Lower lobe of right lung (tissue), 2 donors: ENCODE results near the gene CCDC188. TPM values are rescaled to one million over a fixed set of nuclear protein-coding genes. Genes with fewer than 3 reads are reported as not detected.

Experiments used
- ATAC-seq, 2 donors: fragments of 200-7000 bp; cut with Tn5 transposase; one replicate each; pipeline ENCODE4 v1.9.1; 2020 to 2022; ENCODE audit warnings: mild to moderate bottlenecking in 2 of 2, moderate library complexity in 2 of 2
- DNase-seq: peaks from one replicate; pipeline ENCODE4 v3.0.0-alpha.2; 2020
- H3K27ac ChIP-seq: fragments of 200-600 bp; one replicate; pipeline ENCODE4 v1.8.0; 2022
- H3K27me3 ChIP-seq: fragments of 200-600 bp; one replicate; pipeline ENCODE4 v1.8.0; 2022; ENCODE audit warnings: low read depth
- H3K36me3 ChIP-seq: fragments of 200-600 bp; one replicate; pipeline ENCODE4 v1.8.0; 2022; ENCODE audit warnings: mild to moderate bottlenecking
- H3K4me1 ChIP-seq: fragments of 200-600 bp; one replicate; pipeline ENCODE4 v1.8.0; 2022
- H3K4me3 ChIP-seq: fragments of 200-600 bp; one replicate; pipeline ENCODE4 v1.8.0; 2022; ENCODE audit warnings: mild to moderate bottlenecking
- H3K9me3 ChIP-seq: fragments of 200-600 bp; one replicate; pipeline ENCODE4 v1.8.0; 2022
- CTCF ChIP-seq: fragments of 200-600 bp; IDR thresholded peaks from one replicate; pipeline ENCODE4 v1.8.0; 2022; ENCODE audit warnings: antibody characterized with exemption, mild to moderate bottlenecking
- intact Hi-C: fragments of 100-400 bp; cut with DNase I; formaldehyde crosslinking; loops from one replicate; pipeline ENCODE4 v1.11.0; 2022
- long read RNA-seq: library from polyadenylated mRNA; unstranded; transcript quantifications from one replicate; pipeline ENCODE4 v2.0.0, GENCODE V29; 2021
- total RNA-seq: library from RNA; stranded (reverse); fragmentation: NEBNext Ultra II Directional; extraction: Animal tissue kit (Norgen Biotek cat#: 25700); gene quantifications from one replicate; pipeline ENCODE4 v1.2.1, GENCODE V29; 2021
- donor health status: DM: no; HTN: yes; CAD: no; lungs with severe emphysema.

The CCDC188 gene
- 0.77 TPM for total RNA-seq
- long read RNA-seq, partial matches to known transcripts: 0 of 2 reads
- long read RNA-seq, other reads (novel, unspliced or antisense): 2 of 2 reads

- no peaks in the 10 kb centered on the region for H3K9me3 ChIP-seq
- H3K27ac ChIP-seq: no peak within 1 kb of the TSS
- no peaks in the 10 kb centered on the region for H3K36me3 ChIP-seq
- no peak within 1 kb of the TSS for H3K4me3 ChIP-seq
- H3K27me3 ChIP-seq: peaks cover 13% of the 10 kb centered on the region
- no peak for DNase-seq
- intact Hi-C loops: loop anchor here (10.0 kb wide), 1 partner anchor 134 kb away; no protein-coding TSS in a partner anchor
- no peaks in the 10 kb centered on the region for H3K4me1 ChIP-seq
- no peak for TF ChIP-seq CTCF
- ATAC-seq: no peak
These were observed at the start of gene CCDC188 for GRCh38 chr22:20150381-20151275. Gene CCDC188 (minus strand): TSS chr22:20151055. CDS start chr22:20150986, 69 bp downstream.

GRCh38 chr22:20199906-20200305, 49.1 kb upstream of the CCDC188 start:
- intact Hi-C loops: no loop called here
- Histone ChIP-seq H3K9me3 (no peaks in the 10 kb centered on the region), H3K27me3 (no peaks in the 10 kb centered on the region), H3K27ac (no peak overlapping the region), H3K36me3 (no peaks in the 10 kb centered on the region), H3K4me3 (no peak overlapping the region), H3K4me1 (peaks cover 24% of the 10 kb centered on the region)
- ATAC-seq: no peak
- DNase-seq: no peak
- no peak for TF ChIP-seq CTCF

GRCh38 chr22:20199413-20199842, 48.6 kb upstream of the CCDC188 start:
- peaks cover 19% of the 10 kb centered on the region for H3K4me1 ChIP-seq
- no peaks in the 10 kb centered on the region for H3K36me3 ChIP-seq
- TF ChIP-seq CTCF: no peak
- no peak overlapping the region for H3K4me3 ChIP-seq
- no peak for DNase-seq
- no peak for ATAC-seq
- no peaks in the 10 kb centered on the region for H3K27me3 ChIP-seq
- H3K27ac ChIP-seq: no peak overlapping the region
- intact Hi-C loops: no loop called here
- H3K9me3 ChIP-seq: no peaks in the 10 kb centered on the region

GRCh38 chr22:20198557-20199319, 47.9 kb upstream of the CCDC188 start:
- H3K9me3 ChIP-seq: no peaks in the 10 kb centered on the region
- intact Hi-C loops: no loop called here
- ATAC-seq: no peak
- peaks cover 12% of the 10 kb centered on the region for H3K4me1 ChIP-seq
- H3K27ac ChIP-seq: no peak overlapping the region
- H3K36me3 ChIP-seq: no peaks in the 10 kb centered on the region
- DNase-seq: no peak
- no peak overlapping the region for H3K4me3 ChIP-seq
- TF ChIP-seq CTCF: no peak
- H3K27me3 ChIP-seq: no peaks in the 10 kb centered on the region

- H3K9me3 ChIP-seq: no peaks in the 10 kb centered on the region
- no peaks in the 10 kb centered on the region for H3K36me3 ChIP-seq
- H3K27ac ChIP-seq: no peak overlapping the region
- ATAC-seq (no peak), DNase-seq (no peak)
- no peaks in the 10 kb centered on the region for H3K27me3 ChIP-seq
- no peak for TF ChIP-seq CTCF
- peaks cover under 1% of the 10 kb centered on the region for H3K4me1 ChIP-seq
- intact Hi-C loops: no loop called here
- H3K4me3 ChIP-seq: no peak overlapping the region
These were observed 46.7 kb upstream of the CCDC188 start for GRCh38 chr22:20197407-20198030.
